Liver (tissue), 3 donors: ENCODE data around the gene SDF4.

Experiments used
- CTCF ChIP-seq: fragments of 150-350 bp; IDR thresholded peaks from 2 replicates; pipeline ENCODE4 v1.5.1; 2017; ENCODE audit warnings: improper control_type of control experiment, low read depth, low read length; ENCODE audit not compliant: missing input control
- EGR1 ChIP-seq, 2 donors: IDR thresholded peaks; 2 replicates each; pipeline ENCODE4 v1.6.1; 2016 to 2018; ENCODE audit warnings: antibody characterized with exemption in 2 of 2, low read depth in 2 of 2
- GABPA ChIP-seq, 2 donors: IDR thresholded peaks in 1 of 2; conservative IDR thresholded peaks in 1 of 2; 2 replicates each; pipeline ENCODE4 v1.6.1; 2016; ENCODE audit warnings: antibody characterized with exemption in 2 of 2, mild to moderate bottlenecking in 1 of 2, moderate library complexity in 1 of 2
- HNF4A ChIP-seq, 2 donors: conservative IDR thresholded peaks; 2 replicates each; pipeline ENCODE4 v1.6.1; 2016; ENCODE audit warnings: antibody characterized with exemption in 2 of 2, mild to moderate bottlenecking in 2 of 2
- MAX ChIP-seq: IDR thresholded peaks from 2 replicates; pipeline ENCODE4 v1.6.1; 2016; ENCODE audit warnings: antibody characterized with exemption
- NR2F2 ChIP-seq: IDR thresholded peaks from 2 replicates; pipeline ENCODE4 v1.6.1; 2016; ENCODE audit warnings: antibody characterized with exemption
- RAD21 ChIP-seq, 2 donors: IDR thresholded peaks; 2 replicates each; pipeline ENCODE4 v1.6.1; 2016; ENCODE audit warnings: antibody characterized with exemption in 2 of 2, mild to moderate bottlenecking in 2 of 2
- REST ChIP-seq: IDR thresholded peaks from 2 replicates; pipeline ENCODE4 v1.6.1; 2016; ENCODE audit warnings: antibody characterized with exemption, mild to moderate bottlenecking
- RXRA ChIP-seq, 2 donors: IDR thresholded peaks; 2 replicates each; pipeline ENCODE4 v1.6.1; 2017 to 2018; ENCODE audit warnings: antibody characterized with exemption in 2 of 2, mild to moderate bottlenecking in 1 of 2
- SP1 ChIP-seq: IDR thresholded peaks from 2 replicates; pipeline ENCODE4 v1.6.1; 2018; ENCODE audit warnings: antibody characterized with exemption, mild to moderate bottlenecking
- TAF1 ChIP-seq: conservative IDR thresholded peaks from 2 replicates; pipeline ENCODE4 v1.6.1; 2016; ENCODE audit warnings: antibody characterized with exemption, mild to moderate bottlenecking
- YY1 ChIP-seq: IDR thresholded peaks from 2 replicates; pipeline ENCODE4 v1.6.1; 2016; ENCODE audit warnings: antibody characterized with exemption, mild to moderate bottlenecking
- ZBTB33 ChIP-seq: IDR thresholded peaks from 2 replicates; pipeline ENCODE4 v1.6.1; 2016; ENCODE audit warnings: antibody characterized with exemption
- donor health status: healthy.
- donor health status: healthy.

- no peak for TF ChIP-seq CTCF
- no peak for TF ChIP-seq MAX
- no peak for TF ChIP-seq GABPA (IDR thresholded peaks at IDR 0.05 in 1 of 2, conservative IDR thresholded peaks at IDR 0.05 in 1 of 2)
- TF ChIP-seq RXRA (IDR thresholded peaks at IDR 0.05), result no peak
- no peak for TF ChIP-seq TAF1
- TF ChIP-seq EGR1 (IDR thresholded peaks at IDR 0.05; ENCODE audit: low read depth in 2 of 2), result no peak
- TF ChIP-seq SP1, result no peak
- no peak for TF ChIP-seq ZBTB33
- TF ChIP-seq RAD21 (IDR thresholded peaks at IDR 0.05), result no peak
- no peak for TF ChIP-seq REST
- no peak for TF ChIP-seq YY1
- TF ChIP-seq NR2F2, result no peak
- TF ChIP-seq HNF4A (conservative IDR thresholded peaks at IDR 0.05), result no peak
Observed at GRCh38 chr1:1236945-1237873, 5.4 kb upstream of the SDF4 start.
